GM12873 (cell line): ENCODE data around the gene EMID1.

ENCODE experiments used
- TF ChIP-seq, protein P1 (sequence below): IDR thresholded peaks from 2 replicates; pipeline ENCODE4 v1.5.1; 2012; ENCODE audit warnings: low read depth, mild to moderate bottlenecking, moderate library complexity, low read length, control low read depth; ENCODE audit not compliant: insufficient read depth; ENCODE audit errors: missing control alignments

Gene EMID1

GRCh38 chr22:29290061-29290460 is 84.4 kb downstream of the EMID1 start:
- TF ChIP-seq, protein P1, sequence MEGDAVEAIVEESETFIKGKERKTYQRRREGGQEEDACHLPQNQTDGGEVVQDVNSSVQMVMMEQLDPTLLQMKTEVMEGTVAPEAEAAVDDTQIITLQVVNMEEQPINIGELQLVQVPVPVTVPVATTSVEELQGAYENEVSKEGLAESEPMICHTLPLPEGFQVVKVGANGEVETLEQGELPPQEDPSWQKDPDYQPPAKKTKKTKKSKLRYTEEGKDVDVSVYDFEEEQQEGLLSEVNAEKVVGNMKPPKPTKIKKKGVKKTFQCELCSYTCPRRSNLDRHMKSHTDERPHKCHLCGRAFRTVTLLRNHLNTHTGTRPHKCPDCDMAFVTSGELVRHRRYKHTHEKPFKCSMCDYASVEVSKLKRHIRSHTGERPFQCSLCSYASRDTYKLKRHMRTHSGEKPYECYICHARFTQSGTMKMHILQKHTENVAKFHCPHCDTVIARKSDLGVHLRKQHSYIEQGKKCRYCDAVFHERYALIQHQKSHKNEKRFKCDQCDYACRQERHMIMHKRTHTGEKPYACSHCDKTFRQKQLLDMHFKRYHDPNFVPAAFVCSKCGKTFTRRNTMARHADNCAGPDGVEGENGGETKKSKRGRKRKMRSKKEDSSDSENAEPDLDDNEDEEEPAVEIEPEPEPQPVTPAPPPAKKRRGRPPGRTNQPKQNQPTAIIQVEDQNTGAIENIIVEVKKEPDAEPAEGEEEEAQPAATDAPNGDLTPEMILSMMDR, result no peak

DNA sequence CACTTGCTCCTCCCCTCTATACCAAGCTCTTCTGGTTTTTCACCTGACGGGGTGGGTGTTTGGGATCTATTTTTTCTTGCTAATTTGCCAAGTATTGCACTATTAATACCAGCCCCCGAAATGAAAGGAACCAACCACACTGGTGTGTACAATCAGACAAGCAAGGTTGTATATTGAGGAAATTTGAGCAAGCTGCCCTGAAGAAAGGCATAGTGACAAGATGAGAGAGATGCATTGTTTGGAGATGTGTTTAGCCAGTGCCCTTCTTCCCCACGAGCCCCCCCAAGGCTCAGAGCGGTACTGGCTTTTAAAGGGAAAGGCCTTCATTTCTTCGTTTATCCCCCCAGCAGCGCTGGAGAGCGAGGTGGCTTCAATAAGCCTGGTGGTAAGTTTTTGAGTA is 85.5 kb downstream of the EMID1 start:
- TF ChIP-seq, protein P1, result no peak

DNA sequence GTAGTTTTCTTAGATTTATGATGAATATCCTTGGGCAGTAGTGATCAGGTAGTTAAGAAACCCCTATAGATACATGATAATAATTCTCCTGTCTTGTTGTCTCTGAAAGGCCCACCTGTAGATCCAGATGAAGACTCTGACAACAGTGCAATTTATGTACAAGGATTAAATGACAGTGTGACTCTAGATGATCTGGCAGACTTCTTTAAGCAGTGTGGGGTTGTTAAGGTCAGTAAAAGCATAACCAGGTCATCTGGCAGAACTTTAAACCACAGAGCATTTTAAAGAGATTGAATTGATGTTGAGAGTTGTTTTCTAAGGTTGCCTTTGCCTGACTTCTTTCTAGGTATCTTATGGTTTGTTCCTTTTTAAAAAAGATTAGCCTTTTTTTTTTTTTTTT is 86.7 kb downstream of the EMID1 start:
- TF ChIP-seq, protein P1, result no peak

- TF ChIP-seq, protein P1, result no peak
These were observed 92.9 kb downstream of the EMID1 start for GRCh38 chr22:29298641-29299040.

DNA sequence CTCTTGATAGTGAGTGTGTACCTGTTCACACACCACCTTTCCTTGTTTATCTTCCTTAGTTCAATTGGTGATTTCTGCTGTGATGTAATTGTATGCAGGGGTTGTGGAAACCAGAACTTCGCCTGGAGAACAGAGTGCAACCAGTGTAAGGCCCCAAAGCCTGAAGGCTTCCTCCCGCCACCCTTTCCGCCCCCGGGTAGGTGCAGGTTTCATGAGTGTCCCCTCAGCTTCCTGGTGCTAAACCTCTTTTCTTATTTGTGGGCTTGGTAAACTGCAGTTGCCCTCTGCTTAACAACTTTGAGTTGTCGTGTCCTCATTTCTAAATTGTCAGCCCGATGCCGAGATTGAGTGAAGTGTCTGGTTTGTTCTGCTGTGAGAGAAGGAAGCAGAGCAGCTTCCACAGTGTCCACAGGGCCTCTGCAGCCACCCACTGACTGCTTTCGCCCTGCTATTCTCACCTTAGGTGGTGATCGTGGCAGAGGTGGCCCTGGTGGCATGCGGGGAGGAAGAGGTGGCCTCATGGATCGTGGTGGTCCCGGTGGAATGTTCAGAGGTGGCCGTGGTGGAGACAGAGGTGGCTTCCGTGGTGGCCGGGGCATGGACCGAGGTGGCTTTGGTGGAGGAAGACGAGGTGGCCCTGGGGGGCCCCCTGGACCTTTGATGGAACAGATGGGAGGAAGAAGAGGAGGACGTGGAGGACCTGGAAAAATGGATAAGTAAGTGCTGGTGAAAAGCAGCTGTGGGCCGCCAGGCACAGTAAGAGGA is 93.6 kb downstream of the EMID1 start:
- TF ChIP-seq, protein P1, result no peak

GRCh38 chr22:29300467-29300806 is 94.7 kb downstream of the EMID1 start:
- TF ChIP-seq, protein P1, result no peak

DNA sequence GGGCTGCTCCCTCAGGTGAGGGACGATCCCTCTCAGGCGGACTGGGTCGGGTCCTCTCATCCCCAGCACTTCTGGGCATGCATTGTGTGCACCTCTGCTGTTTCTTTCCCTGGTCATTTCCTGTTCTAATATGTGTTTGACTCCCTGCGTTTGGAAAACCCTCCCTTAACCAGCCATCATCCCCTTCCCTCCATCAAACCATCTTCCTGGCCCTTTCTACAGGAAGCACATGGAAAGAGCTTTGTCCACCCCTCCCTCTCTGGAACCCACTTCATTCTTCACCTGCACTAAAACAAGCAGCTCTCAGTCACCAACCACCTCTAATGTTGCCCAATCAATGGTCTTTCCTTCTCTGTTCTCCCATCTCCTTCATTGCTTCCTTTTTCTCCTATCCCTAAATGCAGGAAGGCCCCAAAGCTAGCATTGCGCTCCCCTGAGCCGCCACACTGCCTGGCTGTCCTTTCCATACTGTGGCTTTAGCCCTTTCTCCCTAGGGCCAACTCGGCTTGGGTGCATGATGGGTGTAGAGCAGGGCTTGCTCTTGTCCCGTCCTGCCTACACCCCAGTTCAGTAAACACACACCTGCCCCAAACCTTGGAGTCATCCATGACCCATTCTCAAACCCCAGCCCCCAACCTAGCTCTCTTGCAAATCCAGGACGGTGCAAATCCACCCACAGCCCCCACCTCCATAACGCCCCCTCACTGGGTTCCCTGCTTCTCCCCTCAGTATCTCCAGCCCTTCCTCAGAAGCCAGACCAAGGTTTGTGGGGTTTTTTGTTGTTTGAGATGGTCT is 95.3 kb downstream of the EMID1 start:
- TF ChIP-seq, protein P1, result no peak
